NCI-H748 (cell line): Measurements from ENCODE around the gene IGSF10.

Experiments used
- DNase-seq: peaks from one replicate; lab custom pipeline; 2025; ENCODE audit not compliant: unreplicated experiment; lab: John Stamatoyannopoulos, UW

The IGSF10 gene

GRCh38 chr3:151425627-151426340, 35.1 kb downstream of the IGSF10 start:
- no peak for DNase-seq

DNA sequence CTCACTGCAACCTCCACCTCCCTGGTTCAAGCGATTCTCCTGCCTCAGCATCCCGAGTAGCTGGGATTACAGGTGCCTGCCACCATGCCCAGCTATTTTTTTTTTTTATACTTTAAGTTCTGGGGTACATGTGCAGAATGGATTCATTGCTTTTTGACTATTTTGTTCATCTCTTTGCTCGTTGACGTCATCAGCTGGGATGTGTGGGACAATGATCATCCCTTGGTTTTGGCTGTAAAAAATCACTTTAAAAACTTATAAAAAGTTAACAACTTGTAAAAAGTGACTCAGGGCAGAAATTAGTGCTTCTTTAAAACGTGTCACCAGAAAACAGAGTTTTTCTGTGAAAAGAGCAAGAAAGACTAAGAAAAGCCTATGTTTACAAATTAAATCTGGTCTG, 37.8 kb downstream of the IGSF10 start:
- DNase-seq, result no peak

DNA sequence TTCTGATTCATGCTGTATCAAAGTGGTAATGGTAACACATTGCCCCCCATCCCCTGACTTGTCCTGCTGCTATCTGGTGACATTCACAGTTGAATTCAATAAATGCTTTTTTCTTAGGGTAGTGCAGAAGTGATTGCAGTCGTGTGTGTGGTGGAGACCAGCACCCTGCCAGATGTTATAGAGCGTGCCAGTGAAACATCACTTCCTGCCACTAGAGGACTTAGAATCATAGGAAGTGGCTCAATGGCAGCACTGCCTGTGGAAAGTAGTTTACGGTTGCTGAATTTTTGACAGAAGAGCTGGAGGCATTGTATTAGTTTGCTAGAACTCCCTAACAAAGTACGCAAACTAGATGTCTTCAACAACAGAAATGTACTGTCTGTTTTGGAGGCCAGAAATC, 38.9 kb downstream of the IGSF10 start:
- DNase-seq, result no peak

DNA sequence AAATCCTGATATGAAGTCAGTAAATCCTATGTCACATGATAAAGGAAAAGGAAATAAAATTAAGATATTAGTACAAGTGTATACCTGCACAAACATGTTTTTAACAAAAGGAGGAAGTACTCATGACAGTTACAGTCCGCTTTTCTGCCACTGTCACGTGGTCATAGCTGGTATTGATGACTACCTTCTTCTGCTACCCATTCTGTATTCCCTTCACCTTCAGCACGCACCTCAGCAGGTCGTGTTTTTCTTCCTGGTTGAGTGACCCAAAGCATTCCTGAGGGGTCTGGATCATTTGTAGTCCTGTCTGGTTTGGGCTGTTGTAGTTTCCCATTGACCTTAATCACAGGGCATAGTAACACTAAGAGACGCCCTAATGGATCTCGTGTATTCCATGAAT, 41.1 kb downstream of the IGSF10 start:
- no peak for DNase-seq

GRCh38 chr3:151415289-151415688, 45.6 kb downstream of the IGSF10 start:
- no peak for DNase-seq

DNA sequence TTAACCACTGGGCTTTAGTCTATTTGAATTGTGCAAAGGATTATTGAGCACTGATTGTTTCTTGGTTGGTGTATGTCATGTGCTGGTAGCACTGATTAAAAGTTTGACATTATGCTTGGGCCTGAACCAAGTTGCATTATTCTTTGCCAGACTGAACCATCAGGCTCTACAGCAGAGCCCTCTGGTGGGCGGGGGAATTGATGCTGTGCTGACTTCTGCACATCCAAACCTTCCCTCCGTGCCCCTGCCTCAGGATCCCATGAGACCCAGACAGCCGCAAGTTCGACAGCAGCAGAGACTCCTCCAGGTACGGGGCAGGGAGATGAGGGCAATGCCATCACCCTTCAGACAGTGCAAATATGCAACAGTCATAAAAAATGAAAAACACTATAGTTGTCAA, 47.9 kb downstream of the IGSF10 start:
- no peak for DNase-seq
